ENCODE measurements around the gene CCDC178.

Gene CCDC178

GRCh38 chr18:33316146-33316587 lies 124.4 kb downstream of the CCDC178 start:
- no peak for DNase-seq (ENCODE audit: insufficient read length, low spot score)
- no peak for FAIRE-seq
- TF ChIP-seq POLR2A (IDR thresholded peaks at IDR 0.05; ENCODE audit: low read depth, low read length): no peak

- FAIRE-seq: no peak
- TF ChIP-seq POLR2A (IDR thresholded peaks at IDR 0.05; ENCODE audit: low read depth, low read length): no peak
- DNase-seq (ENCODE audit: insufficient read length, low spot score): no peak
Measured at GRCh38 chr18:33307520-33307919, 133.0 kb downstream of the CCDC178 start.

DNA sequence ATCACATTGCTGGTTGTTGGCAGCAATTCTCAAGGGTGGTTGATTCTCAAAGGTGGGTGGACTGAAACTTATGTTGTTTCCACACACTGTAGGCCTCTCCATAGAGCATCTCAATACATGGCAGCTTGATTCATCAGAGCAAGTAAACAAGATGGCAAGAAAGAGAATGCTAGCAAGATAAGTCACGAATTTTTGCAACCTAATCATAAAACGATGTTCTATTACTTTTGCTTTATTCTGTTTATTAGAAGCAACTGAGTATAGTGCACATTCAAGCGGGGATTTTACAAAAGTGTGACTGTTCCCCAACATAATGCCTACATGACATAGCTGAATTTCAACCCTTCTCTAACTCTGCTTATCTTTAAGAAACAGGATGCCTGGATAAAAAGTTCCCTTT lies 136.2 kb downstream of the CCDC178 start:
- FAIRE-seq (no peak), DNase-seq (ENCODE audit: insufficient read length, low spot score) (no peak)
- TF ChIP-seq POLR2A (IDR thresholded peaks at IDR 0.05; ENCODE audit: low read depth, low read length): no peak

- FAIRE-seq (no peak), DNase-seq (ENCODE audit: insufficient read length, low spot score) (no peak)
- no peak for TF ChIP-seq POLR2A (IDR thresholded peaks at IDR 0.05; ENCODE audit: low read depth, low read length)
Measured at GRCh38 chr18:33291539-33291938, 149.0 kb downstream of the CCDC178 start.

DNA sequence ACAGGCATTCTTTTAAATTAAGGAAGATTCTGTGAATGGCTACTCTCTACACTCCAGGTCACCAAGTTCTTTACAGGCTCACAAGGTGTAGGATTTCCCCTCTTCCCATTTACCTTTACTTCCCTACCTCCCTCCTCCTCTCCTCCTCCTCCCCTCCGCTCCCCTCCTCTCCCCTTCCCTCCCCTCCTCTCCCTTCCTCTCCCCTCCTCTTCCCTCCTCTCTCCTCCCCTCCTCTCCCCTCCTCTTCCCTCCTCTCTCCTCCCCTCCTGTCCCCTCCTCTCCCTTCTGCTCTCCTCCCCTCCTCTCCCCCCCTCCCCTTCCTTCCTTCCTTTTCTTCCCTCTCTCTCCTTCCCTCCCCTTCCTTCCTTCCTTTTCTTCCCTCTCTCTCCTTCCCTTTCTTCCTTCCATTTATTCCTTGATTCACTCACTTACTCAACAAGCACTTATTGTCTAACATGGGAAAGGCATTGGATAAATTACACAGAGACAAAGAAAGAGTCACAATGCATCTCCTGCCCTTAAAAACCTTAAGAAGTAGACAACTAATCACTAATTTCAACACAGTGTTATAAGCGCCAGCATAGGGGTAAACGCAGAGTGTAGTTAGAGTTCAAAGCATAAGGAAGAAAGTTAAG lies 152.3 kb downstream of the CCDC178 start:
- DNase-seq (ENCODE audit: insufficient read length, low spot score): no peak
- no peak for TF ChIP-seq POLR2A (IDR thresholded peaks at IDR 0.05; ENCODE audit: low read depth, low read length)

GRCh38 chr18:33282709-33283333 lies 157.7 kb downstream of the CCDC178 start:
- no peak for FAIRE-seq
- TF ChIP-seq POLR2A (IDR thresholded peaks at IDR 0.05; ENCODE audit: low read depth, low read length): no peak
- DNase-seq (ENCODE audit: insufficient read length, low spot score): no peak

More for the DNA sequence above, 152.3 kb downstream of the CCDC178 start:
- FAIRE-seq: no peak

DNA sequence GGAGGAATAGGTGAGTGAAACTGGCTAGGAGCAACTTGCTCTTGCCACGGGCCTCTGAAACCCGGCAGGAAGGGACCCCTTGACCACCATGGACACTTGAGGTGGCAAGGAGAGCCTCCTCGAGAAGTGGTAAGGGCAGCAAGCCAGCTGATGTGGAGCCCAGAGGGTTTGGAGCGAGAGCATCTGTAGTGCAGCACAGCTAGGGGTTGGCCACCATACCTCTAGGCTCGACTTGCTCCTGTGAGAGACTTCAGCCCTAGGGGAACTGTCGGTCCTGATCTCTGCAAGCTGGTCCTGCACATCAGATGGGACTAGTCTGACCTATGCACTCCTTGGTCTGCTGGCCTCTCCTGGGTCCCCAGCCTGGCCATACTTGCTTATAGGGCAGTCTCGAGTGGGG lies 158.4 kb downstream of the CCDC178 start:
- TF ChIP-seq POLR2A (IDR thresholded peaks at IDR 0.05; ENCODE audit: low read depth, low read length): no peak
- DNase-seq (ENCODE audit: insufficient read length, low spot score) (no peak), FAIRE-seq (no peak)

- DNase-seq (ENCODE audit: insufficient read length, low spot score) (no peak), FAIRE-seq (no peak)
- no peak for TF ChIP-seq POLR2A (IDR thresholded peaks at IDR 0.05; ENCODE audit: low read depth, low read length)
Measured at GRCh38 chr18:33277431-33277830, 163.1 kb downstream of the CCDC178 start.

DNA sequence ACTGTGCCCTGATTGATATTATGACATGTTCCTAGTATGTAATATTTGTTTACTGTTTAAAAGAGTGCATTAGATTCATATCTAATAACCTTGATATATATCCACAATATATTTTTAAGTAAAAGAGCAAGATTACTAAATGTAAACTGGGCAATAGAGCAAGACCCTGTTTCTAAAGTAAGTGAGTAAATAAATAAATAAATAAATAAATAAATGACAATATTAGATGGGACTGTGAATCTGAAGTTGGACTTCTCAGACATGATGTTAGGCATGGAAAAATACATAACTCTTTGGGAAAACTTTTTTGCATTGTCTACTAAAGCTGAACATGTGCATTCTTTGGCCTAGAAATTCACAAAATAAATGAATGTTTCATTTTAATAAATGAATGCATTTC lies 164.7 kb downstream of the CCDC178 start:
- no peak for DNase-seq (ENCODE audit: insufficient read length, low spot score)
- no peak for TF ChIP-seq POLR2A (IDR thresholded peaks at IDR 0.05; ENCODE audit: low read depth, low read length)
- no peak for FAIRE-seq

- no peak for TF ChIP-seq POLR2A (IDR thresholded peaks at IDR 0.05; ENCODE audit: low read depth, low read length)
- DNase-seq (ENCODE audit: insufficient read length, low spot score): no peak
- FAIRE-seq: no peak
Measured at GRCh38 chr18:33270297-33270696, 170.2 kb downstream of the CCDC178 start.

DNA sequence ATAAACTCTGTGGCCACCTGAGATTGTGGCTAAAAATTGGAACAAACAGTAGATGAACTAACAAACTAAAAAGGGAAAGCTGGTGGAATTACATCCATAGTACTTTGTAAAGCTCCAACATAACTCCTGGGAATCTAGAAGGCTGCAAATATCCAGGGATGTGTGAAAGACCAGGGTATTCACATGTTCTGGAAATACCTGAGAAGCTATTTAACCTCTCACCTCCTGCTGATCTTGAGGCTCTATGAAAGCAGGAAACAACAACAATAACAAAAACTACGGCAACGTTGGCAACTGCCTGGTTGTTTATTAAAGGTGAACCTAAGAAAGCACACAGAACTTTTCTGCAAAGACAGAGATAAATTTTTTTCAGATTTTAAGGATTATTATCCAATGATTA lies 171.3 kb downstream of the CCDC178 start:
- no peak for FAIRE-seq
- TF ChIP-seq POLR2A (IDR thresholded peaks at IDR 0.05; ENCODE audit: low read depth, low read length): no peak
- DNase-seq (ENCODE audit: insufficient read length, low spot score): no peak

DNA sequence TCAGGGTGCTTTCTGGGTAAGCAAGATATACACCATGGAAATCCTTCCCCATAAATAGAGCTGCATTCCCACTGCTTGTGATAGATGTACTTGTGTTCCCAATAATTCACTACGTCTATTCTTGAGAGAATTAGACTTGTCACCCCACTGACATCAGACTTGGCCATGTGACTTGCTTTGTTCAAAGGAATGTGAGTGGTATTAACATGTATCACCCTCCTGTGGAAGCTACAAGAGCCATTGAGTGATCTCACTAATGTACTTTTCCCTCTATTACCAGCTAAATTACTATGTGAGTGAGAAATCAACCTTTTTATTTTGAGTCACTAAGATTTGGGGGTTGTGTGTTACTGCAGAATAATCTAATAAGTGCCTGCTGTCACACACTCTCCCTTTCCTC lies 176.0 kb downstream of the CCDC178 start:
- no peak for TF ChIP-seq POLR2A (IDR thresholded peaks at IDR 0.05; ENCODE audit: low read depth, low read length)
- FAIRE-seq: no peak
- DNase-seq (ENCODE audit: insufficient read length, low spot score): no peak

DNA sequence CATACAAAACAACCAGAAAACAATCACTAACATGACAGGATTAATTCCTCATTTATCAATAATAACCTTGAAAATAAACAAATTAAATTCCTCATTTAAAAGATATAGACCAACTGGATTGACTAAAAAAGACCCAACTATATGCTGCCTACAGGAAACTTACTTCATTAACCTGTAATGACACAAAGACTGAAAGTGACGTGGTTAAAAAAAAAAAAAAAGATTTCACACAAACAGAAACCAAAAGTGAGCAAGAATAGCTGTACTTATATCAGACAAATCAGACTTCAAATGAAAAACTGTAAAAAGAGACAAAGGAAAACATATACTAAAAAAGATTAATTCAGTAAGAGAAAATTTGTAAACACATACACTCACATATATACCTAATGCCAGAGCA lies 201.2 kb downstream of the CCDC178 start:
- no peak for TF ChIP-seq POLR2A (IDR thresholded peaks at IDR 0.05; ENCODE audit: low read depth, low read length)
- FAIRE-seq: no peak
- no peak for DNase-seq (ENCODE audit: insufficient read length, low spot score)

GRCh38 chr18:33232318-33232626 lies 208.2 kb downstream of the CCDC178 start:
- no peak for DNase-seq (ENCODE audit: insufficient read length, low spot score)
- TF ChIP-seq POLR2A (IDR thresholded peaks at IDR 0.05; ENCODE audit: low read depth, low read length): no peak
- FAIRE-seq: no peak

DNA sequence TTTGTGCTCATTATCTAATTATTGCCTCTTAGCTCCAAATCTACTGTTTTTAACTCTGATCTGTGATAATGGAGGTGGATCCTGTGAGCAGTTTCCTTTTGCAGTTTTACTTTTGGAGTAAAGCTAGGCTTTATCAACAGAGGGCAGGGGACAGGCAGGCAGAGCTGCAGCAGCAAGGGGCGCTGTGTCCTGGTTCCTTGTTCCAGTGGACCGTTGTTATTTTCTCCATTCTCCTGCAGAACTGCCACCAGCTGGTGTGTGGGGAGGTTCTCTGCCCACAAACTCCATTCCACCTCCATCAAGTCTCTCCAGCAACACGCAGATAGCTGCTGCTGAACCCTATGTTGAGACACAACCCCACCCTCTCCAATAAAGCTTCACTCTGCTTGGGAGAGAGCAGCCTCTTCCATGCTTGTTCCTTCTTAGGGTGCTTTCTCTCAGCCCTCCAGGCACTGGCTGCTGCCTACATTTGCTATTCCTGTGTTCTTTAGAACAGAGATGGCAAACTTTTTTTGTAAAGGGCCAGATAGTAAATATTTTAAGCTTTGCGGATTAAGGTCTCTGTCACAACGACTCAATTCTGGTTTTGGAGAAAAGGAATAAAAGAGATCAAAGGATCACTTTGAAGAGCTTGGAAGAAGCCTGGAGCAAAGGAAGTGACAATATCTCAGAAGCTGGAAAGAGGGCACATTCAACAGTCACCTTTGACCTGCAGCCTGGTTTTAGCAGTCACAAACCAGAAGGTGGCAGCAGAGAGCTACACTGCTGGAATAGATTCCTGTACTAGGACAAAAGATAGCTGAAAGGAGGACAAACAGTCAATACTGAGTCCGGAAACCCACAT lies 208.8 kb downstream of the CCDC178 start:
- FAIRE-seq (no peak), DNase-seq (ENCODE audit: insufficient read length, low spot score) (peak; percentile 2)
- no peak for TF ChIP-seq POLR2A (IDR thresholded peaks at IDR 0.05; ENCODE audit: low read depth, low read length)

Measured in H54 (cell line).